ENCODE data around the gene APC. TPM values are rescaled to one million over a fixed set of nuclear protein-coding genes. Genes with fewer than 3 reads are reported as not detected.

The APC gene
- total RNA-seq, 1 experiment from 2014 or later: 24.0 TPM

- peaks cover 43 to 55% of the 10 kb centered on the region in 2 experiments for H3K36me3 ChIP-seq (ENCODE audit: control insufficient read depth in 1 of 2, insufficient read depth in 2 of 2, low read length in 2 of 2)
- CTCF ChIA-PET: no interaction called here
Measured at GRCh38 chr5:112867411-112867810, 129.7 kb downstream of the APC start.

More at GRCh38 chr5:112867411-112867810, 129.7 kb downstream of the APC start:
- ChIA-PET POLR2A (no interaction called here), RAD21 (ENCODE audit: low non-redundant PET in 1 of 2, low total read pairs in 2 of 2, uncharacterized antibody in 2 of 2, unreplicated experiment in 2 of 2) (no interaction called here)
- Histone ChIP-seq H3K9me3 (ENCODE audit: control insufficient read depth in 1 of 2, insufficient read depth in 1 of 2, low read depth in 1 of 2, low read length in 2 of 2) (no peaks in the 10 kb centered on the region), H4K20me1 (ENCODE audit: insufficient read depth) (no peaks in the 10 kb centered on the region; the same call in 1 of the 2 replicates), H3K27ac (ENCODE audit: low read depth, low read length) (no peak overlapping the region), H2AFZ (ENCODE audit: low read depth, low read length, poor library complexity, severe bottlenecking) (no peak overlapping the region), H3K9me2 (ENCODE audit: insufficient read depth) (no peaks in the 10 kb centered on the region), H3K9ac (ENCODE audit: low read length) (no peak overlapping the region), H3K4me3 (replicated peaks in 1 of 2; ENCODE audit: low read depth in 1 of 2, low read length in 2 of 2) (no peak overlapping the region), H3K4me1 (ENCODE audit: control insufficient read depth in 1 of 2, insufficient read depth in 2 of 2, low read length in 2 of 2) (peaks cover 3 to 10% of the 10 kb centered on the region in 2 experiments; a peak in 3 of 4 replicates), H3K27me3 (ENCODE audit: insufficient read depth, low read length) (no peaks in the 10 kb centered on the region), H3K4me2 (ENCODE audit: low read length) (no peak overlapping the region), H3K79me2 (ENCODE audit: insufficient read depth, low read length) (peaks cover 43% of the 10 kb centered on the region)
- no TSS peak for BruUV-seq (replicated peaks)
- DNase-seq (ENCODE audit: low read depth, low spot score) (no peak), ATAC-seq (no peak)
- intact Hi-C loops (cut with micrococcal nuclease): no loop called here
- TF ChIP-seq EGR1 (IDR thresholded peaks at IDR 0.05; ENCODE audit: low read depth) (no peak), REST (IDR thresholded peaks at IDR 0.05; ENCODE audit: low read depth) (no peak), EZH2 (IDR thresholded peaks at IDR 0.05) (no peak), EZH2phosphoT487 (IDR thresholded peaks at IDR 0.05; ENCODE audit: borderline replicate concordance) (no peak), ZNF274 (IDR thresholded peaks at IDR 0.05; ENCODE audit: low read depth, low read length) (no peak), MAX (IDR thresholded peaks at IDR 0.05) (no peak), ZFX (IDR thresholded peaks at IDR 0.05) (no peak), CBX3 (IDR thresholded peaks at IDR 0.05; ENCODE audit: low read depth) (no peak), TCF7L2 (IDR thresholded peaks at IDR 0.05; ENCODE audit: borderline replicate concordance, extremely low read depth, insufficient read depth, insufficient read length) (no peak), ZBTB33 (IDR thresholded peaks at IDR 0.05; ENCODE audit: extremely low read depth, insufficient replicate concordance, low read length) (no peak), POLR2AphosphoS5 (IDR thresholded peaks at IDR 0.05; ENCODE audit: low read depth, low read length) (no peak)
